ENCODE results near the gene WDR5B. TPM values are rescaled to one million over a fixed set of nuclear protein-coding genes. Genes with fewer than 3 reads are reported as not detected.
A peak's percentile ranks its signal among the peaks of the same experiment; 100 is the strongest.

The WDR5B gene
- polyA plus RNA-seq, 6 donors from 2014 or later = 1.8 to 3.1 (median 2.6) TPM; not detected in 1

DNA sequence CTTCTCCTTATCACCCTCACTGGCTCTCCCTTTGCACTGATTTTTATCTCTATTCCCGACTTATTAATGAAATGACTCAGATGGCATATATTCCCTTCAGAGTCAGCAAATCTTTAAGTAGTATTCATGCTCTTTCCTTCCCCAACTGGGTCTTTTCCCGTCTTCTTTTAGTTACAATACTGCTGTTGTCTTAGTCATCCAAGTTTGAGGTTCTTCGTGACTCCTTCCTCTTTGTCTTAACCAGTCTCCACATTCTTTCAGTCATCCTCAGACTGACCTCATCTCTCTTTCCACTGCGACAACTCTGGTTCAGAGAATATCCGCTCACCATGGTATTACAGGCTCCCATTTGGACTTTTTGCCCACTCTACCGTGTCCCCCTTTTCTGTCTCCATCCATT lies 12.4 kb downstream of the WDR5B start:
- H3K36me3 Mint-ChIP-seq = peaks cover 17 to 22% of the 10 kb centered on the region in 2 donors
- ATAC-seq (ENCODE audit: low read depth in 2 of 2) = no peak

DNA sequence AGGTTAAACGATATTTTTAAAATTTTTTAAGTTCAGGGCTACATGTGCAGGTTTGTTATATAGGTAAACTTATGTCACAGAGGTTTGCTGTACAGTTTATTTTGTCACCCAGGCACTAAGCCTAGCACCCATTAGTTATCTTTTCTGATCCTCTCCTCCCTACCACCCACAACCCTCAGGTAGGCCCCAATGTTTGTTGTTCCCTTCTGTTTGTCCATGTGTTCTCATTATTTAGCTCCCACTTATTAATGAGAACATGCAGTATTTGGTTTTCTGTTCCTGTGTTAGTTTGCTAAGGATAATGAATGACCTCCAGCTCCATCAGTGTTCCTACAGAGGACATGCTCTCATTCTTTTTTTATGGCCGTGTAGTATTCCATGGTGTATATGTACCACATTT lies 16.9 kb downstream of the WDR5B start:
- Mint-ChIP-seq H3K36me3 (peaks cover 9% of the 10 kb centered on the region in 2 donors), H3K9me3 (no peaks in the 10 kb centered on the region), H3K4me3 (no peak overlapping the region), H3K4me1 (no peaks in the 10 kb centered on the region), H3K27me3 (no peaks in the 10 kb centered on the region), H3K27ac (no peak overlapping the region)
- no peak for DNase-seq
- ATAC-seq (ENCODE audit: low read depth in 2 of 2) = no peak

More for the DNA sequence above, 12.4 kb downstream of the WDR5B start:
- no peak for DNase-seq
- Mint-ChIP-seq H3K27me3 (no peaks in the 10 kb centered on the region), H3K9me3 (no peaks in the 10 kb centered on the region), H3K4me3 (no peak overlapping the region), H3K27ac (peak overlapping the region in 1 of 6 donors; percentile 79), H3K4me1 (peaks cover 0 to 3% (median 3%) of the 10 kb centered on the region in 3 donors)

DNA sequence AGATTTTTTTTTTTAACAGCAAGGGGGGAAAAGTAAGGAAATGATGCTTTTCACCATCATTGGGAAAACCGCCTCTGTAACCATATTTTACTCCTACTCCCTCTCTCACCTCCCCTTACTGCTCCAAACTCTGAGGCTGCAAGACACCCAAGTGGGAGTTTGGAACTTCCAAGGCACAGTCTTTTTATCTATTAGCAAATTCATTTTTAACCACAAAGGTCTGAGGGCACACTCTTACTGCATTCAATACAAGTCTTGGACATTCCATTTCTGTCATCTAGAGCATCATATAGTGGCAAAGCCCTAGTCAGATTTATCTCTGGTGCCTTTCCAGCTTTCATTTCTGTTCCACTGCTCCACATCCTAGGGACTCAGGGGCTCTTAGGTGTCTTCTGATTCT lies 18.7 kb downstream of the WDR5B start:
- ATAC-seq (ENCODE audit: low read depth in 2 of 2) = no peak
- H3K27me3 Mint-ChIP-seq = no peaks in the 10 kb centered on the region
- no peaks in the 10 kb centered on the region for H3K9me3 Mint-ChIP-seq
- H3K36me3 Mint-ChIP-seq = no peaks in the 10 kb centered on the region
- peak overlapping the region in 1 of 6 donors; percentile 50 for H3K27ac Mint-ChIP-seq
- no peak for DNase-seq
- peaks cover 0 to 4% (median 0%) of the 10 kb centered on the region in 3 donors for H3K4me1 Mint-ChIP-seq
- no peak overlapping the region for H3K4me3 Mint-ChIP-seq

- Mint-ChIP-seq H3K27ac (no peak overlapping the region), H3K4me3 (no peak overlapping the region), H3K4me1 (peaks cover 0 to 4% (median 0%) of the 10 kb centered on the region in 3 donors), H3K36me3 (no peaks in the 10 kb centered on the region), H3K9me3 (no peaks in the 10 kb centered on the region), H3K27me3 (no peaks in the 10 kb centered on the region)
- ATAC-seq (ENCODE audit: low read depth in 2 of 2) = no peak
- no peak for DNase-seq
Observed at GRCh38 chr3:122396511-122396910, 19.4 kb downstream of the WDR5B start.

DNA sequence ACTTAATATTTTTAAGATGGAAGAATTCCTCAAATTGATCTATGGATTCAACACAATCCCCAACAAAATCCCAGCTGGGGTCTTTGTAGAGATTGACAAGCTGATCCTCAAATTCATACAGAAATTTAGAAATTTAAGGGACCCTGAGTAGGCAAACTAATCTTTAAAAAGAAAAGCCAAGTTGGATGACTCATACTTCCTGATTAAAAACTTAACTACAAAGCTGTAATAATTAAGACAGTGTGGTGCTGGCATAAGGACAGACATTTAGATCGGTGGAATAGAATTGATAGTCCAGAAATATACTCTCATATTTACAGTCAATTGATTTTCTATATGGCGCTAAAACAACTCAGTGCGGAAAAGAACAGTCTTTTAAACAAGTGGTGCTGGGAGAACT lies 20.3 kb downstream of the WDR5B start:
- Mint-ChIP-seq H3K9me3 (no peaks in the 10 kb centered on the region), H3K36me3 (no peaks in the 10 kb centered on the region), H3K27ac (no peak overlapping the region), H3K4me1 (peaks cover 0 to 4% (median 0%) of the 10 kb centered on the region in 3 donors), H3K4me3 (no peak overlapping the region), H3K27me3 (no peaks in the 10 kb centered on the region)
- ATAC-seq (ENCODE audit: low read depth in 2 of 2) (no peak), DNase-seq (no peak)

DNA sequence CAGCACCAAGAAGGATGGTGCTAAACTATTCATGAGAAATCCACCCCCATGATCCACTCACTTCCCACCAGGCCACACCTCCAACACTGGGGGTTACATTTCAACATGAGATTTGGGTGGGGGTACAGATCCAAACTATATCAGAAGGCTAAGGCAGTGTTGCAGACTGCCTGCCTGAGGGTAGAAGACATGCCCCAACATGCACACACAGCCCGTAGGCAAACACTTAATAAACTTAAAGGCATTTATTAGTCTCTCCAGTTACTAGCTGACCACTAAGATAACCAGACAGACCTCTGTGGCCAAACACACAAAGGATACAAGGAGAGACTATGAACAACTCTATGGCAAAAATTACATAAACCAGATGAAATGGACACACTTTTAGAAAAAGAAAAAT lies 21.7 kb downstream of the WDR5B start:
- no peak overlapping the region for H3K4me3 Mint-ChIP-seq

GRCh38 chr3:122392868-122393844 lies 22.7 kb downstream of the WDR5B start:
- H3K4me3 Mint-ChIP-seq = no peak overlapping the region
- no peaks in the 10 kb centered on the region for H3K36me3 Mint-ChIP-seq
- no peaks in the 10 kb centered on the region for H3K27me3 Mint-ChIP-seq
- peaks cover 13 to 15% (median 13%) of the 10 kb centered on the region in 3 donors for H3K4me1 Mint-ChIP-seq
- peak overlapping the region in 1 of 6 donors; percentile 27 for H3K27ac Mint-ChIP-seq
- peak; percentile 46 for DNase-seq
- no peaks in the 10 kb centered on the region for H3K9me3 Mint-ChIP-seq
- ATAC-seq (ENCODE audit: low read depth in 2 of 2) = peak; percentile 25 to 55

More for the DNA sequence above, 21.7 kb downstream of the WDR5B start:
- Mint-ChIP-seq H3K4me1 (peaks cover 2 to 6% (median 3%) of the 10 kb centered on the region in 3 donors), H3K27ac (no peak overlapping the region), H3K9me3 (no peaks in the 10 kb centered on the region), H3K27me3 (no peaks in the 10 kb centered on the region), H3K36me3 (no peaks in the 10 kb centered on the region)
- ATAC-seq (ENCODE audit: low read depth in 2 of 2) (no peak), DNase-seq (no peak)

DNA sequence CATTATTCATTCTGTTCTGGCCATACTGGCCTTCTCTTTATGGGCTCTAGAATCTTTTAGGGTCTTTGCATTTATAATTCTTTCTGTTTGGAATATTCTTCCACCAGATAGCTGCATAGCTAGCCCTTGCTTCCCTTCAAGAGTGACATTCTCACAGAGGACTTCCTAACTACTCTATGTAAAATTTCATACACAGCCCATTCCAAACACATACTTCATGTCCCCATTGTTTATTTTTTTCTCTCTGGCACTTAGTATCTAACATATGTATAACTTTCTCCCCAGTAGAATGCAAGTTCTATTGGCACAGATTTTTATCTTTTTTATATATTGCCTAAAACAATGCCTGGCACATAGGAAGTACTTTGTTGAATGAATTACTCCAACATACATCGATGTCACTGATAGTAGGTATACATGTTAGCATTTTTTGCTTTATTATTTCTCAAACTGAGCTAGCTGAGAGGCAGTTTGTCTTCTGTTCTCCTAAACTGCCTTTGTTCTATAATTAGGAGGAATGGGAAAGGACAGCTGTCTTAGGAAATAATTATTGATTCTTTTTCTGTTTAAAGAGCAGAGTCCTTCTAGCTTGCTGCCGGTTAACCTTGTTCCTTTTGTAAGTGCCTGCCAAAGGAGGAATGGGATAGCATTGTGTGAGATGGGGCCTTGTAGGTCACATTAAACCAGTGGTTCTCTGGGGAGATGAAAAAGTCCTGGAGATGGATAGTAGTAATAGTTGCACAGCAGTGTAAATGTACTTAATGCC lies 24.0 kb downstream of the WDR5B start:
- Mint-ChIP-seq H3K27me3 (no peaks in the 10 kb centered on the region), H3K27ac (peak overlapping the region in 1 of 6 donors; percentile 31), H3K4me3 (no peak overlapping the region), H3K36me3 (no peaks in the 10 kb centered on the region), H3K9me3 (no peaks in the 10 kb centered on the region), H3K4me1 (peaks cover 17 to 23% (median 17%) of the 10 kb centered on the region in 3 donors)
- DNase-seq = no peak
- ATAC-seq (ENCODE audit: low read depth in 2 of 2) = no peak

- no peak overlapping the region for H3K27ac Mint-ChIP-seq
- no peaks in the 10 kb centered on the region for H3K9me3 Mint-ChIP-seq
- ATAC-seq (ENCODE audit: low read depth in 2 of 2) (no peak), DNase-seq (no peak)
- H3K27me3 Mint-ChIP-seq = no peaks in the 10 kb centered on the region
- H3K4me3 Mint-ChIP-seq = no peak overlapping the region
- no peaks in the 10 kb centered on the region for H3K36me3 Mint-ChIP-seq
- H3K4me1 Mint-ChIP-seq = peaks cover 17 to 23% (median 17%) of the 10 kb centered on the region in 3 donors
Observed at GRCh38 chr3:122390665-122391064, 25.2 kb downstream of the WDR5B start.

DNA sequence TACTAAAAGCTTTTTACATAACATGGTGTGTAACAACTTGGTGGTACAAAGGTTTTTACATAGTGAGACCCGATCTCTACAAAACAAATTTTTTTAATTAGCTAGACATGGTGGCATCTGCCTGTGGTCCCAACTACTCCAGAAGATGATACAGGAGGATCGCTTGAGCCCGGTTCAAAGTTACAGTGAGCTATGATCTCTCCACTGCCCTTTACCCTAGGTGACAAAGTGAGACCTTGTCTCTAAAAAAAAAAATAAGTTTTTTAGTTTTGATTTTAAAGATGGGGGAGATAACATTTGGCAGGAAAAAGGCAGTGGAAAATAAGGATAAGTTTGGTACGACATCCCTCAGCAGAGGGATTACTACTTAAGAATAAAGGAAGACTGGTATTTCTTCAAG lies 26.0 kb downstream of the WDR5B start:
- no peak overlapping the region for H3K27ac Mint-ChIP-seq
- H3K27me3 Mint-ChIP-seq = no peaks in the 10 kb centered on the region
- H3K4me1 Mint-ChIP-seq = peaks cover 17 to 23% (median 18%) of the 10 kb centered on the region in 3 donors
- no peaks in the 10 kb centered on the region for H3K36me3 Mint-ChIP-seq
- ATAC-seq (ENCODE audit: low read depth in 2 of 2) (no peak), DNase-seq (no peak)
- no peaks in the 10 kb centered on the region for H3K9me3 Mint-ChIP-seq
- no peak overlapping the region for H3K4me3 Mint-ChIP-seq

DNA sequence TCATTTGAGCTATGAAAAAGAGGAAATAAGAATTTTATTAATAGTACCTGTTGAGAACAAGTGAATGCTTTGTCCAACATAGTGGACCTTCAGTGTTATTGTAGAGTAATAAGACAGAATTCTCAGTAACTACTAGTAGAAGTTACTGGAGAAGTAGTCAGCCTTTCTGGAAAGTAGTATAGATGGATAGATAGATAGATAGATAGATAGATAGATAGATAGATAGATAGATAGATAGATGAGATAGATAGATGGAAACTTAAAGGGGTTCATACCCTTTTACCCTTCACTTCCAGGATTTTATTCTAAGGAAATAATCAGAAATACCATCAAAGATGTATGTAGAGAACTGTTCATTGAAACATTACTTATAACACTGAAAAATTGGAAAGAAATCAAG lies 26.7 kb downstream of the WDR5B start:
- Mint-ChIP-seq H3K4me1 (peaks cover 24 to 30% (median 25%) of the 10 kb centered on the region in 3 donors), H3K36me3 (no peaks in the 10 kb centered on the region), H3K27ac (peak overlapping the region in 1 of 6 donors; percentile 19), H3K4me3 (no peak overlapping the region), H3K9me3 (no peaks in the 10 kb centered on the region), H3K27me3 (no peaks in the 10 kb centered on the region)
- ATAC-seq (ENCODE audit: low read depth in 2 of 2) = no peak
- DNase-seq = no peak

DNA sequence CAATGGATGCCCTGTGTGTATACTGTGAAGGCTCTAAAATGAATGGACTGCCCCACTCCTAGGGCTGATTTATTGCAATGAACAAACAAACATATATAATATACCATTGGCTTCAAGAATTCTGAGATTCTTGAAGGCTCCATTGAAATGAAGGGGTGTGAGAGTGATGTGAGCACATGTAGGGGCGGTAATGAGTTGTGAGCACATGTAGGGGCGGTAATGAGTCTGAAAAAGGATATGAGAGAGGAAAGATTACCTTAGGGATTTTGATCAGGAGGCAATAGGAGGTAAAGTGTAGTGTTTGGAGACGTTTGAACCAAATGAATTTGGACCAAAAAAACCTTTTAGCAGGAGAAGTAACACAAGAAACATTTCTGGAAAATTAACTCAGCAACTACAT lies 28.2 kb downstream of the WDR5B start:
- Mint-ChIP-seq H3K27me3 (no peaks in the 10 kb centered on the region), H3K4me1 (peaks cover 34 to 38% (median 37%) of the 10 kb centered on the region in 3 donors), H3K27ac (peak overlapping the region in 1 of 6 donors; percentile 32), H3K36me3 (no peaks in the 10 kb centered on the region), H3K4me3 (peak overlapping the region in 1 of 8 donors; percentile 31), H3K9me3 (no peaks in the 10 kb centered on the region)
- ATAC-seq (ENCODE audit: low read depth in 2 of 2) = no peak
- no peak for DNase-seq

DNA sequence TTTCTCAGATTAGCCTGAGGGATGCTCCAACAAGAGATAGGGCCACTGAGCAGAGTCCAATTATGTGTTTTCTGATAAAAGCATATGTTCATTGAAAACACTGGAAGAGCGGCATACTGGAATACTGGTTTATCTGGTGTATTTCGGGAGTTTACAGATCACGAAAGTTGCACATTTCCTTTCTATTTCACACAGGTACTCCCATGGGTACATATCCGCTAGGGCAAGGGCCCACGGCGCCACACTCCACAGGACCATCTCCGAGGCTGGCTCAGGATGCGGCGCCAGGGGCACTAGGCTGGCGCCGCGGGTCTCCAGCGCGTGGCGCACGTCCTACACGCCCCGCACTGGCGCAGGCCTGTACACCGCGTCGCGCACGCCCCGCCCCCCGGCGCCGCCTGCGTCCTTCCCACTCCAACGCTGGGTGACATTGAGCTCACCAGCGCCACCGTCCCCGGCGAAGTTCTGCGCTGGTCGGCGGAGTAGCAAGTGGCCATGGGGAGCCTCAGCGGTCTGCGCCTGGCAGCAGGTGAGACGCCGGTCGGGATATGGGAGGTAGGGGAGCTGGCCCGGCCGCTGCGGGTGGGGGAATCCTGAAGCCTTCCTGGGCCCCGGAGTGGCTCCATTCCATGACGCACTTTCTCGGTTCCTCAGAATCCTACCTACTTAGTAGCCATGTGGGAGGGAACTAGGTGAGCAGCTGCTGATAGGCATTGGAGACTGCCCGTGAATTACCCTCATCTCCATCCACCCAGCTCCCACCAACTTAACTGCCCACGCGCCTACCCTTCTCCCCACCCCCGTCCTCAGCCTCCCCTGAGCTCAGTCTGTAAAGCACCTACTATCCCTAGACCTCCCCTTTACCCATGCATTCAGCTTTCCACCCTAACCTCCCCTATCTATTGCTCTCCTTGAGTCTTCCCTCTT lies 31.8 kb downstream of the WDR5B start, which contains the start of gene FAM162A:
Gene FAM162A, plus strand, starts transcription at position 412 of the 927 bp plus-strand sequence. Its CDS starts 84 bp downstream, at position 496.
- no peaks in the 10 kb centered on the region for H3K27me3 Mint-ChIP-seq
- peaks cover 37 to 40% (median 40%) of the 10 kb centered on the region in 3 donors for H3K4me1 Mint-ChIP-seq
- DNase-seq (peak; percentile 94), ATAC-seq (ENCODE audit: low read depth in 2 of 2) (peak; percentile 90 to 93)
- H3K4me3 Mint-ChIP-seq = peak within 1 kb of the TSS; percentile 89 to 99 (median 96)
- no peaks in the 10 kb centered on the region for H3K9me3 Mint-ChIP-seq
- no peaks in the 10 kb centered on the region for H3K36me3 Mint-ChIP-seq
- peak within 1 kb of the TSS; percentile 90 to 98 (median 98) for H3K27ac Mint-ChIP-seq

Data from naive B cell (primary cell).